Measurements from ENCODE around the gene TESMIN. TPM values are rescaled to one million over a fixed set of nuclear protein-coding genes. Genes with fewer than 3 reads are reported as not detected.

Gene TESMIN
- total RNA-seq, 1 donor = 19.1 TPM

GRCh38 chr11:68714060-68714856 lies 37.1 kb downstream of the TESMIN start:
- DNase-seq (ENCODE audit: low read depth in 2 of 3, low spot score in 2 of 3) = no peak

GRCh38 chr11:68711114-68711513 lies 40.2 kb downstream of the TESMIN start:
- no peak for DNase-seq (ENCODE audit: low read depth in 2 of 3, low spot score in 2 of 3)

- DNase-seq (ENCODE audit: low read depth in 2 of 3, low spot score in 2 of 3) = no peak
These were observed 40.9 kb downstream of the TESMIN start for GRCh38 chr11:68710409-68710808.

GRCh38 chr11:68709062-68709461 lies 42.3 kb downstream of the TESMIN start:
- no peak for DNase-seq (ENCODE audit: low read depth in 2 of 3, low spot score in 2 of 3)

- DNase-seq (ENCODE audit: low read depth in 2 of 3, low spot score in 2 of 3) = no peak
These were observed 43.8 kb downstream of the TESMIN start for GRCh38 chr11:68707527-68707926.

- DNase-seq (ENCODE audit: low read depth in 2 of 3, low spot score in 2 of 3) = no peak
These were observed 46.4 kb downstream of the TESMIN start for GRCh38 chr11:68704887-68705286.

- DNase-seq (ENCODE audit: low read depth in 2 of 3, low spot score in 2 of 3) = no peak
These were observed 52.3 kb downstream of the TESMIN start for GRCh38 chr11:68698993-68699392.

GRCh38 chr11:68695531-68695930 lies 55.8 kb downstream of the TESMIN start:
- DNase-seq (ENCODE audit: low read depth in 2 of 3, low spot score in 2 of 3) = peak in 2 of 3 donors; percentile 28 to 53

- no peak for DNase-seq (ENCODE audit: low read depth in 2 of 3, low spot score in 2 of 3)
These were observed 56.7 kb downstream of the TESMIN start for GRCh38 chr11:68694431-68695297.

- no peak for DNase-seq (ENCODE audit: low read depth in 2 of 3, low spot score in 2 of 3)
These were observed 57.8 kb downstream of the TESMIN start for GRCh38 chr11:68693484-68693882.

- no peak for DNase-seq (ENCODE audit: low read depth in 2 of 3, low spot score in 2 of 3)
These were observed 58.3 kb downstream of the TESMIN start for GRCh38 chr11:68692871-68693483.

GRCh38 chr11:68692115-68692514 lies 59.2 kb downstream of the TESMIN start:
- no peak for DNase-seq (ENCODE audit: low read depth in 2 of 3, low spot score in 2 of 3)

- no peak for DNase-seq (ENCODE audit: low read depth in 2 of 3, low spot score in 2 of 3)
These were observed 59.9 kb downstream of the TESMIN start for GRCh38 chr11:68691402-68691784.

GRCh38 chr11:68690671-68691401 lies 60.5 kb downstream of the TESMIN start:
- DNase-seq (ENCODE audit: low read depth in 2 of 3, low spot score in 2 of 3) = peak in 1 of 3 donors; percentile 48

GRCh38 chr11:68689737-68690625 lies 61.3 kb downstream of the TESMIN start:
- DNase-seq (ENCODE audit: low read depth in 2 of 3, low spot score in 2 of 3) = no peak

- no peak for DNase-seq (ENCODE audit: low read depth in 2 of 3, low spot score in 2 of 3)
These were observed 62.4 kb downstream of the TESMIN start for GRCh38 chr11:68688881-68689280.

- DNase-seq (ENCODE audit: low read depth in 2 of 3, low spot score in 2 of 3) = no peak
These were observed 63.3 kb downstream of the TESMIN start for GRCh38 chr11:68687986-68688385.

GRCh38 chr11:68687311-68687710 lies 64.0 kb downstream of the TESMIN start:
- DNase-seq (ENCODE audit: low read depth in 2 of 3, low spot score in 2 of 3) = no peak

GRCh38 chr11:68686486-68686885 lies 64.8 kb downstream of the TESMIN start:
- DNase-seq (ENCODE audit: low read depth in 2 of 3, low spot score in 2 of 3) = no peak

All from hematopoietic multipotent progenitor cell (in vitro differentiated cells).